ENCODE data around the gene NACA2. TPM values are rescaled to one million over a fixed set of nuclear protein-coding genes. Genes with fewer than 3 reads are reported as not detected.
"Not testable (repeated sequence)": the region's sequence is repeated elsewhere in the genome, so short reads cannot be mapped to it uniquely, and the experiment has no call there.

Gene NACA2
- total RNA-seq, 1 donor from 2014 or later, result not detected

- Mint-ChIP-seq H3K36me3 (ENCODE audit: unreplicated experiment) (no peaks in the 10 kb centered on the region), H3K4me1 (ENCODE audit: low read depth, unreplicated experiment) (no peaks in the 10 kb centered on the region), H3K27ac (ENCODE audit: unreplicated experiment) (no peak overlapping the region)
Observed at GRCh38 chr17:61555127-61555566, 35.9 kb downstream of the NACA2 start.

GRCh38 chr17:61554209-61554608 lies 36.8 kb downstream of the NACA2 start:
- no peak overlapping the region for H3K27ac Mint-ChIP-seq (ENCODE audit: unreplicated experiment)
- H3K27me3 Mint-ChIP-seq (ENCODE audit: unreplicated experiment), result no peaks in the 10 kb centered on the region
- no peaks in the 10 kb centered on the region for H3K9me3 Mint-ChIP-seq (ENCODE audit: unreplicated experiment)
- H3K4me1 Mint-ChIP-seq (ENCODE audit: low read depth, unreplicated experiment), result no peaks in the 10 kb centered on the region
- no peak for DNase-seq
- no peaks in the 10 kb centered on the region for H3K36me3 Mint-ChIP-seq (ENCODE audit: unreplicated experiment)
- H3K4me3 Mint-ChIP-seq (ENCODE audit: unreplicated experiment), result no peak overlapping the region
- TF ChIP-seq CTCF (IDR thresholded peaks at IDR 0.05; ENCODE audit: partially characterized antibody, unreplicated experiment), result no peak

More at GRCh38 chr17:61555127-61555566, 35.9 kb downstream of the NACA2 start:
- no peak for DNase-seq
- Mint-ChIP-seq H3K27me3 (ENCODE audit: unreplicated experiment) (no peaks in the 10 kb centered on the region), H3K4me3 (ENCODE audit: unreplicated experiment) (no peak overlapping the region), H3K9me3 (ENCODE audit: unreplicated experiment) (no peaks in the 10 kb centered on the region)
- TF ChIP-seq CTCF (IDR thresholded peaks at IDR 0.05; ENCODE audit: partially characterized antibody, unreplicated experiment), result no peak

GRCh38 chr17:61552560-61552959 lies 38.5 kb downstream of the NACA2 start:
- H3K9me3 Mint-ChIP-seq (ENCODE audit: unreplicated experiment); H3K27ac Mint-ChIP-seq (ENCODE audit: unreplicated experiment); H3K4me3 Mint-ChIP-seq (ENCODE audit: unreplicated experiment); H3K36me3 Mint-ChIP-seq (ENCODE audit: unreplicated experiment); H3K4me1 Mint-ChIP-seq (ENCODE audit: low read depth, unreplicated experiment); H3K27me3 Mint-ChIP-seq (ENCODE audit: unreplicated experiment); DNase-seq: not testable (repeated sequence)

GRCh38 chr17:61551255-61551742 lies 39.7 kb downstream of the NACA2 start:
- DNase-seq, result no peak
- Mint-ChIP-seq H3K4me3 (ENCODE audit: unreplicated experiment) (no peak overlapping the region), H3K27me3 (ENCODE audit: unreplicated experiment) (no peaks in the 10 kb centered on the region), H3K27ac (ENCODE audit: unreplicated experiment) (no peak overlapping the region), H3K9me3 (ENCODE audit: unreplicated experiment) (peaks cover 1% of the 10 kb centered on the region), H3K4me1 (ENCODE audit: low read depth, unreplicated experiment) (no peaks in the 10 kb centered on the region), H3K36me3 (ENCODE audit: unreplicated experiment) (no peaks in the 10 kb centered on the region)
- TF ChIP-seq CTCF (IDR thresholded peaks at IDR 0.05; ENCODE audit: partially characterized antibody, unreplicated experiment), result peak; percentile 56

- DNase-seq, result no peak
- peaks cover 1% of the 10 kb centered on the region for H3K9me3 Mint-ChIP-seq (ENCODE audit: unreplicated experiment)
Observed at GRCh38 chr17:61547113-61547512, 43.9 kb downstream of the NACA2 start.

More at GRCh38 chr17:61547113-61547512, 43.9 kb downstream of the NACA2 start:
- Mint-ChIP-seq H3K4me1 (ENCODE audit: low read depth, unreplicated experiment) (no peaks in the 10 kb centered on the region), H3K36me3 (ENCODE audit: unreplicated experiment) (peaks cover 8% of the 10 kb centered on the region), H3K27me3 (ENCODE audit: unreplicated experiment) (no peaks in the 10 kb centered on the region), H3K4me3 (ENCODE audit: unreplicated experiment) (no peak overlapping the region), H3K27ac (ENCODE audit: unreplicated experiment) (no peak overlapping the region)
- TF ChIP-seq CTCF (IDR thresholded peaks at IDR 0.05; ENCODE audit: partially characterized antibody, unreplicated experiment), result no peak

Data from glutamatergic neuron (in vitro differentiated cells).